ENCODE results near the gene TMOD2.

Gene TMOD2

GRCh38 chr15:51863131-51863530 lies 111.7 kb downstream of the TMOD2 start:
- no peak for DNase-seq

- DNase-seq, result no peak
Observed at GRCh38 chr15:51864408-51865056, 113.1 kb downstream of the TMOD2 start.

DNA sequence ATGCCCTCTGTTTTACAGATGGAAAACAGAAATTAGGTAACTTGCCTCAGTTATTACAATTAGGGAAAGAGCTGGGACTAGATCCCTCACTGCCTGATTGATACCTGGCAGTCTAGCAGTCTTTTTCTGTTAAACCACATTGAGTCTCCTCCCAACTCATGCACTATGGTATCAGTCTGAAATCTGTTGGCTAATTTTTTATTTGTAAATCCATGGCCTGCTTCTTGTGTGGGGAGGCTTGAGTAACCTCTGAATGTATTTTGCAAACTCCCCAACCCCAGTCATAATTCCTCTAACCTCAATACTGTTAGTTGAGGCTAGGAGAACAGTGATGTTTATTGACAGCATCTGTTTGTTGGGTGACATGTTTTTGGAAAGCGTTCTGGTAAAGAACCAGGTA lies 113.9 kb downstream of the TMOD2 start:
- DNase-seq, result no peak

Data from GDM1 (cell line).